GM19193 (cell line): ENCODE data around the gene ANO5.

Source experiments
- POLR2A ChIP-seq: IDR thresholded peaks from 4 replicates; pipeline ENCODE4 v1.6.1; 2011; ENCODE audit not compliant: insufficient read depth, insufficient read length; ENCODE audit errors: extremely low read depth

The ANO5 gene

DNA sequence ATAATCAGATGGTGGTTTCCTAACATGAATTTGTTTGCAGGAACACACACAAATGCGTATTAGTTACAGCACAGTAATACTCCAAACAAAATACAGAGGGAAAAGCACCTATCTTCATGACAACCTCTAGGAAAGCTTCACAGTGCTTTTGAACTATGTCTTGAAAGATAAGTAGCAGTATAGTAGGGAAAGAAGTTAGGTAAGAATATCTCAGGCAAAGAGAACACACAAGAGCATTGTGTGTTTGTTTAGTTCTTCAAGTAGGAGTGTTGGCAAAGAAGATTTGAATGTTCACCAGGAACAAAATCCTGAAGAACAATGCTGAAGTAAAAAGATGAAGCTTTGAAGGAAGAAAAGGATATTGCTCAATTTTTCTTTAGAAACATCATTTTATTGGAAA, 54.1 kb downstream of the ANO5 start:
- TF ChIP-seq POLR2A, result no peak

DNA sequence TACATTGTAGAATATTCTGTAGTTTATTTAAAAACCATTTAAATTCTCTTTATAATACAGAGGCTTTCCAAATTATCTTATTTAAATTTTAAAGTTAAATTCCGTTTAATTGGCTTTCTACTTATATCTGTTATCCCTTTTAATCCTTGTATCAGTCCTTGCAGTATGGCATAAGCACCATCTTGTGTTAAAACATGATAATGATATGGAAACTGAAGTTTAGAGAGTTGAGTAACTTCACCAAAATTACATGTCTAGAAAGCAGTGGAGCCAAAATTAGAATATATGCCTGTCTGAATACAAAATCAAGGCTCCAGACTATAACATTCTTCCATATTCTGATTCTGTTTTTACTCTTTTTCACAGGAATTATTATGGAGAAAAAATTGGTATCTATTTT, 57.0 kb downstream of the ANO5 start:
- TF ChIP-seq POLR2A, result no peak

DNA sequence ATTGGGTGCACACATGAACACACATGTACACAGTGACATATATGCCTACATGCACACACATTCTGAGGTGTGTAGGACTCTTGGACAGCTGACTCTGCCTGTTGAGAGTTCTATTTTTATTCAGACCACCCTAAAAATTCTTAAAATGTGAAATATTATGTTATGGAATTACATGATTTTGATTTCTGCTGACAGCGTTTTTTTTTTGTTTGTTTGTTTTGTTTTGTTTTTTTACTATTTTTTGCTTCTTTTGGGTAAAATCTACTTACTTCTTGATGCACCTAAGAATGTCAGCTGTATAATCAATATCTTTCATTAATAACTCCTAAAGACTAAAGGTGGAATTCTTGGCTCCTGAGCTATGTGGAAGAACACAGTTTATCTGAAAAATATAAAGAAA, 64.0 kb downstream of the ANO5 start:
- TF ChIP-seq POLR2A, result no peak

DNA sequence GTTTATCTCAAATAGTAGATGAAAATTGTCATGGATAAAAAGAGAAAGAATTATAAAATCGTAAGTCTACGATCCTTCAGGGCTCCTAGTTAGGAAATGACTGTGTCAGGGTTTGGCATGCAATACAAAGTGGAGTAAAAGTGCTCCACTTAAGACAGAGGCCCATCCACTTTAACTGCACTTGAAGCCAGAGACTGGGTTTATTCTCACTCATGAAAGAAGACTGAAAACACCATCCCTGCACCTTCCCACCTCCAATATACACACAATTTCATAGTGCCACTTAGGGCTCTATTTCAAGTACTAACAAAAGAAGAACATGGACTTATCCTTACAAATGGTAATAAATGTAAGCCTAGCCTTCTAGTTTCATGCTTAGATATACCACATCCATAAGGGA, 70.7 kb downstream of the ANO5 start:
- TF ChIP-seq POLR2A, result no peak

GRCh38 chr11:22273781-22274180, 80.9 kb downstream of the ANO5 start:
- TF ChIP-seq POLR2A, result no peak

DNA sequence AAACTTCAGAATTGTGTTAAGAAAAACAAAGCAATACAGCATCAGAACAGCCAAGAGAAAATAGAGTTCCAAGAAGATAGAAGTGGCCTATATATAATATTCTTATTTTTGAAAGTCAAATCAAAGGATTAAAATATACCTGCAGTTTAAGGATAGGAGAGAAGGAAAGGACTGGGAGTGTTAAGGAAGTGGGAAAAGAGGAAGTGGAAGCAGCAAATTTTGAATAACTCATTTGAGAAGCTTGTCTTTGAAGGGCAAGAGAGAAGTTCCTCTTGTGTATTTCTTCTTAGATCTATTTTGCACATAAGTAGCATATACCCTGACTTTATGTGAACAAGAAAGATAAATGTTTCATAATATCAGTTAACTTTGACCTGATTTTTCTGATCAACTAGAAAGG, 82.7 kb downstream of the ANO5 start:
- no peak for TF ChIP-seq POLR2A

DNA sequence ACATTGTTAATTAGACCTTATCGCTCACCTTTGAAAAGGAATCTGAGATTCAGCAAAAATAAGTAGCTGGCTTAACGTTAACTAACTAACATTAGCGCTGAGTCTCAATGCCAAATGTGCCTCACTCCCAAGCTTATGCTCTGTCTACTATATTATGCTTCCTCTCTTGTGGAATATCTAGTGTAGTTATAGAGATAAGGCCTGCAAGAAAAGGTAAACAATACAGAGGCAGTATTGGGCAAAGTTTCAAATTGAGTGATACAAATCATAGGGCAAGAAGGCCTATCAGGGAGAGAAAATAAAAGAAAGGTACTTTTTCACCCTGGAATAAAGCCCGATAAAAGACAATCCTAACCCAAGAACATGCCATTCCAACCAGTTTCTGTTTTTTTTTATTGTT, 83.7 kb downstream of the ANO5 start:
- TF ChIP-seq POLR2A, result no peak

- TF ChIP-seq POLR2A, result no peak
These were observed 109.5 kb downstream of the ANO5 start for GRCh38 chr11:22302368-22302767.

GRCh38 chr11:22304337-22304961, 111.6 kb downstream of the ANO5 start:
- no peak for TF ChIP-seq POLR2A

DNA sequence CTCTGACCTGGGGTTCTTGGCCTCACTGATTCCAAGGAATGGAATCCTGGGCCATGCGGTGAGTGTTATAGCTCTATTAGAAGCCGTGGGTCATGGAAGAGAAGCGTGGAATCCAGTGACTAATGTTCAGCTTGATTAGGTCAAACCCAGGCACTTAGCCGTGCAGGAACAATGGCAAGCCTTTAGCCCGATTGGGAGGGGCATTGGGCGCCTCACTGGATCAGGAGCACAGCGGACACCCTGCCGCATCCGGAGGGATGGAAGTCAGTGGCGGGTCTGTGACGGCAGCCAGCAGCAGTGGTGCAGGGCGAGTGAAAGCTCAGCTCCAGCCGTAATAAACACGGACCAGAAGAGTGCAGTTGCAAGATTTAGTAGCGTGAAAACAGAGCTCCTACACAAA, 124.8 kb downstream of the ANO5 start:
- no peak for TF ChIP-seq POLR2A

GRCh38 chr11:22331771-22332170, 138.9 kb downstream of the ANO5 start:
- no peak for TF ChIP-seq POLR2A
